ENCODE data around the gene SULT1E1. TPM values are rescaled to one million over a fixed set of nuclear protein-coding genes. Genes with fewer than 3 reads are reported as not detected.

SULT1E1 gene
- total RNA-seq, 4 donors from 2014 or later, result not detected

DNA sequence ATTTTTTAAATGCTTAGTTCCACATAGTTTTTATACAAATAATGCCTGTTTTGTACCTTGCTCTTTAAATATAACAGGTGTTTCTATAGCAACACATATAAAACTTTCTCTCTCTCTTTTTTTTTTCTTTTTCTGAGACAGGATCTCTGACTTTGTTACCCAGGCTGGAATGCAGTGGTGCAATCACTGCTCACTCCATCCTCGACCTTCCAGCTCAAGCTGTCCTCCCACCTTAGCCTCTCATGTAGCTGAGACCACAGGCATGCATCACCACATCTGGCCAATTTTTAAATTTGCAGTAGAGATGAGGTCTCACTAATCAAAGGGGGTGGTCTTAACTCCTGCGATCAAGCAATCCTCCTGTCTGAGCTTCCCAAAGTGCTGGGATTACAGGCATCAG lies 18.3 kb upstream of the SULT1E1 start:
- Histone ChIP-seq H3K36me3 (no peaks in the 10 kb centered on the region), H3K27me3 (no peaks in the 10 kb centered on the region), H3K4me1 (no peaks in the 10 kb centered on the region), H3K27ac (no peak overlapping the region), H3K4me3 (no peak overlapping the region), H3K9me3 (no peaks in the 10 kb centered on the region)
- ATAC-seq (no peak), DNase-seq (no peak)
- intact Hi-C loops (cut with DNase I; ENCODE audit: low total_unique reads), result no loop called here
- TF ChIP-seq POLR2A (IDR thresholded peaks at IDR 0.05), result no peak
- TF ChIP-seq, protein P1, sequence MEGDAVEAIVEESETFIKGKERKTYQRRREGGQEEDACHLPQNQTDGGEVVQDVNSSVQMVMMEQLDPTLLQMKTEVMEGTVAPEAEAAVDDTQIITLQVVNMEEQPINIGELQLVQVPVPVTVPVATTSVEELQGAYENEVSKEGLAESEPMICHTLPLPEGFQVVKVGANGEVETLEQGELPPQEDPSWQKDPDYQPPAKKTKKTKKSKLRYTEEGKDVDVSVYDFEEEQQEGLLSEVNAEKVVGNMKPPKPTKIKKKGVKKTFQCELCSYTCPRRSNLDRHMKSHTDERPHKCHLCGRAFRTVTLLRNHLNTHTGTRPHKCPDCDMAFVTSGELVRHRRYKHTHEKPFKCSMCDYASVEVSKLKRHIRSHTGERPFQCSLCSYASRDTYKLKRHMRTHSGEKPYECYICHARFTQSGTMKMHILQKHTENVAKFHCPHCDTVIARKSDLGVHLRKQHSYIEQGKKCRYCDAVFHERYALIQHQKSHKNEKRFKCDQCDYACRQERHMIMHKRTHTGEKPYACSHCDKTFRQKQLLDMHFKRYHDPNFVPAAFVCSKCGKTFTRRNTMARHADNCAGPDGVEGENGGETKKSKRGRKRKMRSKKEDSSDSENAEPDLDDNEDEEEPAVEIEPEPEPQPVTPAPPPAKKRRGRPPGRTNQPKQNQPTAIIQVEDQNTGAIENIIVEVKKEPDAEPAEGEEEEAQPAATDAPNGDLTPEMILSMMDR (IDR thresholded peaks at IDR 0.05 in 4 of 5, conservative IDR thresholded peaks at IDR 0.05 in 1 of 5), result no peak
- in situ Hi-C loops (cut with MboI; ENCODE audit: low sequenced_read_pairs in 4 of 4), result loop anchor here in 1 of 4 donors (25.0 kb wide), 1 partner anchor 191 kb away; no protein-coding TSS in a partner anchor

DNA sequence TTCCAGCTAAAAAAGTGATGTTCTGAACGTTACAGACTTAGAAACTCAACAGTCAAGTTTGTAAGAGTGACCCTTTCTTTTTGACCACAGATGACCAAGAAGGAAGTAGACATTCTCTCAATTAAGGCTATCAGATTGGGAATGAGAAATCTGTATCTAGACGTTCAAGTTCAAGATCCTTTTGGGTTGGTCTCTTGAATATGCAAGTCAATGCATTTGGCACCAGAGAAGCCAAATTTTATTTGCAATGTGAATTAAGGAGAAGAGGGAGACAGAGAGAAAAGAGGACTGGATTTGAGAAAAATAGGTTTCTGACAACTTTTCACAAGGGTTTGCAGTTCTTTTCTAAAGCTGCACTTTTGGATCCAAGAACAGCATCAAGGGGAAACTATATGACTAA lies 17.5 kb upstream of the SULT1E1 start:
- Histone ChIP-seq H3K27me3 (no peaks in the 10 kb centered on the region), H3K4me3 (no peak overlapping the region), H3K9me3 (no peaks in the 10 kb centered on the region), H3K36me3 (no peaks in the 10 kb centered on the region), H3K27ac (no peak overlapping the region), H3K4me1 (no peaks in the 10 kb centered on the region)
- TF ChIP-seq POLR2A (IDR thresholded peaks at IDR 0.05), result no peak
- TF ChIP-seq, protein P1 (IDR thresholded peaks at IDR 0.05 in 4 of 5, conservative IDR thresholded peaks at IDR 0.05 in 1 of 5), result no peak
- intact Hi-C loops (cut with DNase I; ENCODE audit: low total_unique reads) (no loop called here), in situ Hi-C loops (cut with MboI; ENCODE audit: low sequenced_read_pairs in 4 of 4) (loop anchor here in 1 of 4 donors (25.0 kb wide), 1 partner anchor 190 kb away; no protein-coding TSS in a partner anchor)
- ATAC-seq (no peak), DNase-seq (no peak)

DNA sequence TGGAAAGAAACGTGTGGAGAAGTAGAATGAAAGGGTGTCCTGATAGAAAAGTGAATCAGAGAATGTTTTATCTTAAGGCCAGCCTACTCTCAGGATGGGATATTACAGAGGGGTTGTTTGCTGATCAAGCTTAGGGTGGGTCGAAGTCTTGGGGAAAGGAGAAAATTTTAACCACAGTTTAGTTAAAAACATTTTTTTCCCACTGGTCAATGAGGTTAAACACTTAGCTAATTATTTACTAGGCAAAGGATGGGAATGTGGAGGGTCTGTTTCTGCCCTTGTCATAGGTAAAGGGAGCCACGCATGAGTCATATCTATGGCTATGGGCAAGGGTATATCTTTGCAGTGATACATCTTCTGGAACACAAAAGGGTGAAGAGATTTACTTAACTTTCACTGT lies 16.1 kb upstream of the SULT1E1 start:
- H3K4me1 ChIP-seq, result no peaks in the 10 kb centered on the region
- H3K9me3 ChIP-seq, result no peaks in the 10 kb centered on the region
- H3K27ac ChIP-seq, result no peak overlapping the region
- no peak for TF ChIP-seq POLR2A (IDR thresholded peaks at IDR 0.05)
- TF ChIP-seq, protein P1 (IDR thresholded peaks at IDR 0.05 in 4 of 5, conservative IDR thresholded peaks at IDR 0.05 in 1 of 5), result no peak
- H3K4me3 ChIP-seq, result no peak overlapping the region
- in situ Hi-C loops (cut with MboI; ENCODE audit: low sequenced_read_pairs in 4 of 4) (loop anchor here in 1 of 4 donors (25.0 kb wide), 1 partner anchor 189 kb away; no protein-coding TSS in a partner anchor), intact Hi-C loops (cut with DNase I; ENCODE audit: low total_unique reads) (no loop called here)
- DNase-seq, result no peak
- no peaks in the 10 kb centered on the region for H3K36me3 ChIP-seq
- H3K27me3 ChIP-seq, result no peaks in the 10 kb centered on the region
- ATAC-seq, result no peak

DNA sequence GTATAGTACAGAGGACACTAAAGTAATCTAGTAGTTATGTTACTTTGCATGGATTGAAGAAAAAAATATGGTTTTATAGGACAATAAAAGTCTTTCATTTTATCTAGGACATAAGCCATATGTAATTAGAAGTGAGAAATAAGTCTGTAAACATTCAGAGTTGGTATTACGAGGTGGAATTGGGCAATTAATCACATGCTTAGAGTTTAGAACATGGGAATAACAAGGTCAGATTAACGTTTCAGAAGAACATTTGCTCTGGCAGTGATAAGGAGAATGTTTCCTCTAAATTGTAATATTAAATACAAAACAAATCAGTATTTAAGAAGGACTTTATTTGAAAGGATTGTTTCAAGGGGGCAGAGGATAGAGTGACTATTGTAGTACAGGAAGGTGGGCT lies 15.6 kb upstream of the SULT1E1 start:
- ATAC-seq, result no peak
- Histone ChIP-seq H3K4me1 (no peaks in the 10 kb centered on the region), H3K27me3 (no peaks in the 10 kb centered on the region), H3K4me3 (no peak overlapping the region), H3K36me3 (no peaks in the 10 kb centered on the region), H3K27ac (no peak overlapping the region), H3K9me3 (no peaks in the 10 kb centered on the region)
- no peak for TF ChIP-seq POLR2A (IDR thresholded peaks at IDR 0.05)
- TF ChIP-seq, protein P1 (IDR thresholded peaks at IDR 0.05 in 4 of 5, conservative IDR thresholded peaks at IDR 0.05 in 1 of 5), result no peak
- intact Hi-C loops (cut with DNase I; ENCODE audit: low total_unique reads) (no loop called here), in situ Hi-C loops (cut with MboI; ENCODE audit: low sequenced_read_pairs in 4 of 4) (loop anchor here in 1 of 4 donors (25.0 kb wide), 1 partner anchor 188 kb away; no protein-coding TSS in a partner anchor)
- DNase-seq, result no peak

DNA sequence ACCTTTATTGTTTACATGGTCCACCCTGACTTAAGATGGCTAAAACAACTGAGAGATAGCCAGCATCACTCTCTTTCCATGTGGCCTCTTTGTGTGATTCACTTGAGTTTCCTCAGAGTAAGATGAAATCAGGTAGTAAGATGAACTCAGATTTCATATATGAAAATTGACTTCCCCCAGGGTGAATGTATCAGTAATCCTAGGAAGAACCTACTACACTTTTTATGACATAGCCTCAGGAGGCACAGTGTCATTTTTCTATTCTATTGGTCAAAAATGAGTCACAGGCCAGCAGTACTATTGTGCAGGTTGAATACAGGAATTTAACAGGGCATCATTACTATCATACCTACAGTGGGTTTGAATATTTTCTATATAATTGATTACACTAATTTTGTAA lies 14.6 kb upstream of the SULT1E1 start:
- DNase-seq, result no peak
- Histone ChIP-seq H3K4me3 (no peak overlapping the region), H3K9me3 (no peaks in the 10 kb centered on the region), H3K4me1 (no peaks in the 10 kb centered on the region), H3K36me3 (no peaks in the 10 kb centered on the region), H3K27ac (no peak overlapping the region), H3K27me3 (no peaks in the 10 kb centered on the region)
- in situ Hi-C loops (cut with MboI; ENCODE audit: low sequenced_read_pairs in 4 of 4) (no loop called here), intact Hi-C loops (cut with DNase I; ENCODE audit: low total_unique reads) (no loop called here)
- no peak for TF ChIP-seq POLR2A (IDR thresholded peaks at IDR 0.05)
- TF ChIP-seq, protein P1 (IDR thresholded peaks at IDR 0.05 in 4 of 5, conservative IDR thresholded peaks at IDR 0.05 in 1 of 5), result no peak
- no peak for ATAC-seq
